H9 (cell line): ENCODE measurements around the gene BANF1. TPM values are rescaled to one million over a fixed set of nuclear protein-coding genes. Genes with fewer than 3 reads are reported as not detected.

Source experiments
- DNase-seq: peaks from one replicate; pipeline ENCODE4 v3.0.0-alpha.2; 2017
- H2AFZ ChIP-seq: one replicate; pipeline ENCODE4 v1.6.1; 2013; ENCODE audit warnings: mild to moderate bottlenecking, low read length, control low read depth, moderate library complexity
- H2AK5ac ChIP-seq: 2 replicates; pipeline ENCODE4 v1.6.1; 2013; ENCODE audit warnings: low read length, control low read depth, mixed read lengths; ENCODE audit not compliant: insufficient read length
- H2BK120ac ChIP-seq: one replicate; pipeline ENCODE4 v1.6.1; 2013; ENCODE audit warnings: low read depth, mild to moderate bottlenecking, low read length, control low read depth, inconsistent platforms; ENCODE audit not compliant: poor library complexity, severe bottlenecking
- H2BK12ac ChIP-seq: 2 replicates; pipeline ENCODE4 v1.6.1; 2013; ENCODE audit warnings: low read length, control low read depth, mixed read lengths, low read depth; ENCODE audit not compliant: insufficient read length
- H2BK15ac ChIP-seq: 2 replicates; pipeline ENCODE4 v1.6.1; 2013; ENCODE audit warnings: low read depth, low read length, control low read depth
- H2BK20ac ChIP-seq: one replicate; pipeline ENCODE4 v1.6.1; 2013; ENCODE audit warnings: low read depth, mild to moderate bottlenecking, low read length, control low read depth, inconsistent platforms; ENCODE audit not compliant: poor library complexity, severe bottlenecking
- H2BK5ac ChIP-seq: 2 replicates; pipeline ENCODE4 v1.6.1; 2013; ENCODE audit warnings: low read length, control low read depth, mixed read lengths; ENCODE audit not compliant: insufficient read length
- H3K14ac ChIP-seq: 2 replicates; pipeline ENCODE4 v1.6.1; 2013; ENCODE audit warnings: low read length, control low read depth; ENCODE audit not compliant: insufficient read depth
- H3K18ac ChIP-seq: 2 replicates; pipeline ENCODE4 v1.6.1; 2013; ENCODE audit warnings: low read depth, mild to moderate bottlenecking, mixed read lengths, low read length, control low read depth; ENCODE audit not compliant: insufficient read length
- H3K23ac ChIP-seq: 2 replicates; pipeline ENCODE4 v1.6.1; 2013; ENCODE audit warnings: low read length, control low read depth, mixed read lengths, low read depth; ENCODE audit not compliant: insufficient read length
- H3K23me2 ChIP-seq: 2 replicates; pipeline ENCODE4 v1.6.1; 2013; ENCODE audit warnings: low read depth, mild to moderate bottlenecking, mixed read lengths, low read length, control low read depth; ENCODE audit not compliant: insufficient read length, poor library complexity, severe bottlenecking
- H3K27ac ChIP-seq: 2 replicates; pipeline ENCODE4 v1.5.1; 2013; ENCODE audit warnings: low read length, control low read depth, mixed read lengths, low read depth; ENCODE audit not compliant: insufficient read length
- H3K27me3 ChIP-seq: 2 replicates; pipeline ENCODE4 v1.6.1; 2013; ENCODE audit warnings: low read length, control low read depth, inconsistent platforms; ENCODE audit not compliant: insufficient read depth
- H3K4ac ChIP-seq: 2 replicates; pipeline ENCODE4 v1.6.1; 2013; ENCODE audit warnings: low read depth, mild to moderate bottlenecking, control low read depth, inconsistent platforms, low read length, moderate library complexity
- H3K4me1 ChIP-seq: 2 replicates; pipeline ENCODE4 v1.6.1; 2013; ENCODE audit warnings: low read length, control low read depth, inconsistent platforms; ENCODE audit not compliant: insufficient read depth
- H3K4me2 ChIP-seq: 2 replicates; pipeline ENCODE4 v1.6.1; 2013; ENCODE audit warnings: low read length, control low read depth, mixed read lengths; ENCODE audit not compliant: insufficient read length, insufficient read depth
- H3K56ac ChIP-seq: 2 replicates; pipeline ENCODE4 v1.6.1; 2013; ENCODE audit warnings: low read depth, mild to moderate bottlenecking, mixed read lengths, low read length, control low read depth; ENCODE audit not compliant: insufficient read length
- H3K79me1 ChIP-seq: 2 replicates; pipeline ENCODE4 v1.6.1; 2013; ENCODE audit warnings: low read depth, mild to moderate bottlenecking, moderate library complexity, low read length, control low read depth, inconsistent platforms; ENCODE audit not compliant: insufficient read depth, poor library complexity, severe bottlenecking
- H3K79me2 ChIP-seq: 2 replicates; pipeline ENCODE4 v1.6.1; 2013; ENCODE audit warnings: low read length, control low read depth, inconsistent platforms; ENCODE audit not compliant: insufficient read depth
- H3K9ac ChIP-seq: 2 replicates; pipeline ENCODE4 v1.6.1; 2013; ENCODE audit warnings: low read length, control low read depth, mixed read lengths; ENCODE audit not compliant: insufficient read length; ENCODE audit errors: extremely low read depth
- H3K9me3 ChIP-seq: one replicate; pipeline ENCODE4 v1.6.1; 2013; ENCODE audit warnings: low read depth, low read length, inconsistent platforms; ENCODE audit not compliant: control insufficient read depth
- H3T11ph ChIP-seq: one replicate; pipeline ENCODE4 v1.6.1; 2013; ENCODE audit warnings: mild to moderate bottlenecking, low read length, control low read depth, inconsistent platforms
- H4K20me1 ChIP-seq: one replicate; pipeline ENCODE4 v1.6.1; 2013; ENCODE audit not compliant: control insufficient read depth, insufficient read length, insufficient read depth
- H4K5ac ChIP-seq: 2 replicates; pipeline ENCODE4 v1.6.1; 2013; ENCODE audit warnings: low read depth, mild to moderate bottlenecking, mixed read lengths, low read length, control low read depth; ENCODE audit not compliant: insufficient read length
- H4K8ac ChIP-seq: replicated peaks from 2 replicates; pipeline ENCODE4 v1.6.1; 2013; ENCODE audit warnings: low read length, control low read depth, mixed read lengths, low read depth; ENCODE audit not compliant: insufficient read length
- H4K91ac ChIP-seq: 2 replicates; pipeline ENCODE4 v1.6.1; 2013; ENCODE audit warnings: low read depth, mild to moderate bottlenecking, moderate library complexity, mixed read lengths, low read length, control low read depth; ENCODE audit not compliant: insufficient read length
- H3K27ac Mint-ChIP-seq, 3 experiments: 2 replicates in 2 of 3; 3 replicates in 1 of 3; pipeline ENCODE4 v1.8.0; 2020 to 2021; ENCODE audit warnings: mixed read lengths in 3 of 3, mild to moderate bottlenecking in 1 of 3, moderate library complexity in 1 of 3
- H3K27me3 Mint-ChIP-seq: 2 replicates; pipeline ENCODE4 v1.8.0; 2021; ENCODE audit warnings: low read depth, mild to moderate bottlenecking, moderate library complexity, mixed read lengths
- H3K36me3 Mint-ChIP-seq, 3 experiments: 2 replicates in 2 of 3; 3 replicates in 1 of 3; pipeline ENCODE4 v1.8.0; 2020 to 2021; ENCODE audit warnings: low read depth in 3 of 3, mixed read lengths in 3 of 3; ENCODE audit not compliant: insufficient read depth in 1 of 3
- H3K4me1 Mint-ChIP-seq, 2 experiments: 2 replicates each; pipeline ENCODE4 v1.8.0; 2020; ENCODE audit warnings: mixed read lengths in 2 of 2
- H3K4me3 Mint-ChIP-seq, 2 experiments: 2 replicates in 1 of 2; 3 replicates in 1 of 2; pipeline ENCODE4 v1.8.0; 2020 to 2021; ENCODE audit warnings: mild to moderate bottlenecking in 2 of 2, mixed read lengths in 2 of 2, moderate library complexity in 1 of 2
- H3K9me3 Mint-ChIP-seq, 2 experiments: 2 replicates in 1 of 2; 3 replicates in 1 of 2; pipeline ENCODE4 v1.8.0; 2020; ENCODE audit warnings: mild to moderate bottlenecking in 2 of 2, mixed read lengths in 2 of 2, moderate library complexity in 1 of 2
- CTCF ChIP-seq: fragments of 200-600 bp; sonication (generic); conservative IDR thresholded peaks from 3 replicates; pipeline ENCODE4 v1.8.0; 2021; ENCODE audit warnings: antibody characterized with exemption, mild to moderate bottlenecking
- WGBS: extraction: QIAGEN DNeasy Blood & Tissue Kit; methylation state at CpG from one replicate; pipeline ENCODE4 v1.1.7; 2013; ENCODE audit warnings: missing lambda C conversion rate, low lambda C conversion rate, mixed read lengths; ENCODE audit not compliant: insufficient read length; ENCODE audit errors: extremely low coverage; 5-methylcytosine and 5-hydroxymethylcytosine counted together
- total RNA-seq: library from RNA; stranded (reverse); gene quantifications from 2 replicates; pipeline ENCODE4 v1.2.1, GENCODE V29; 2021

The BANF1 gene
- total RNA-seq, 1 experiment from 2014 or later: 346 TPM

GRCh38 chr11:65954771-65955170 lies 47.5 kb upstream of the BANF1 start:
- Histone ChIP-seq H3K9ac (no peak overlapping the region), H2AFZ (no peak overlapping the region), H3K27ac (no peak overlapping the region), H3K14ac (no peak overlapping the region), H4K20me1 (no peaks in the 10 kb centered on the region), H3K27me3 (no peaks in the 10 kb centered on the region), H4K91ac (no peak overlapping the region), H3K9me3 (no peaks in the 10 kb centered on the region), H2BK120ac (no peak overlapping the region), H3K23me2 (no peaks in the 10 kb centered on the region), H2BK20ac (no peak overlapping the region), H3K18ac (no peak overlapping the region), H2BK5ac (no peak overlapping the region), H3K79me1 (no peaks in the 10 kb centered on the region), H4K8ac (no peak overlapping the region), H3K56ac (no peak overlapping the region), H4K5ac (no peak overlapping the region), H2BK15ac (no peak overlapping the region), H3K23ac (no peak overlapping the region), H3K4ac (no peak overlapping the region), H2AK5ac (no peak overlapping the region), H2BK12ac (no peak overlapping the region), H3K4me1 (no peaks in the 10 kb centered on the region), H3K4me2 (no peak overlapping the region), H3K79me2 (no peaks in the 10 kb centered on the region), H3T11ph (no peak overlapping the region)
- H3K27me3 Mint-ChIP-seq: no peaks in the 10 kb centered on the region; the same call in 1 of the 2 replicates
- peaks cover 0 to 4% of the 10 kb centered on the region in 2 experiments; a peak in 2 of 4 replicates for H3K4me1 Mint-ChIP-seq
- WGBS: no CpG with 5 or more reads among the region's 8 CpGs
- H3K9me3 Mint-ChIP-seq: no peaks in the 10 kb centered on the region
- peaks cover 0 to 9% (median 2%) of the 10 kb centered on the region in 3 experiments; a peak in 2 of 7 replicates for H3K36me3 Mint-ChIP-seq
- no peak for TF ChIP-seq CTCF
- DNase-seq: no peak
- H3K4me3 Mint-ChIP-seq: no peak overlapping the region
- peak overlapping the region in 2 of 3 experiments; percentile 10 to 84; a peak in 3 of 7 replicates for H3K27ac Mint-ChIP-seq
